NCI-H2227 (cell line): Measurements from ENCODE around the gene DNAH14.

ENCODE experiments used
- DNase-seq: peaks from one replicate; lab custom pipeline; 2025; ENCODE audit not compliant: unreplicated experiment; lab: John Stamatoyannopoulos, UW

The DNAH14 gene

DNA sequence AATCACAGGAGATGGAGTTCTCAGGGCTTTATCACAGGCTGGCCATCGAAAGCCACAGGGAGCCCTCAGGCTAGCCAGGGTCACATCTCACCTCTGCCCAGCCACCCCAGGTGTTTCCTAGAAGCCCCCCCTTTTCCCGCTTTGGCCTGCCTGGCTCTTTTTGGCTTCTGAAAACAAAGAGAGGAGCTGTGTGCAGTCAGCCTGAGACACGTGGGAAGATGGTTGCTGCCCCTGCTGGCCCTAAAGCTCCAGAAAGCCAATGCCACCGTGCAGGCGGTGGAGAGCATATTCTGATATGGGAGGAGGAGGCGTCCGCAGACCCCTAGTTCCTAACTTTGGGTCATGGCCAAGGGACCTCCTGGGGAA lies 517.1 kb downstream of the DNAH14 start:
- no peak for DNase-seq

DNA sequence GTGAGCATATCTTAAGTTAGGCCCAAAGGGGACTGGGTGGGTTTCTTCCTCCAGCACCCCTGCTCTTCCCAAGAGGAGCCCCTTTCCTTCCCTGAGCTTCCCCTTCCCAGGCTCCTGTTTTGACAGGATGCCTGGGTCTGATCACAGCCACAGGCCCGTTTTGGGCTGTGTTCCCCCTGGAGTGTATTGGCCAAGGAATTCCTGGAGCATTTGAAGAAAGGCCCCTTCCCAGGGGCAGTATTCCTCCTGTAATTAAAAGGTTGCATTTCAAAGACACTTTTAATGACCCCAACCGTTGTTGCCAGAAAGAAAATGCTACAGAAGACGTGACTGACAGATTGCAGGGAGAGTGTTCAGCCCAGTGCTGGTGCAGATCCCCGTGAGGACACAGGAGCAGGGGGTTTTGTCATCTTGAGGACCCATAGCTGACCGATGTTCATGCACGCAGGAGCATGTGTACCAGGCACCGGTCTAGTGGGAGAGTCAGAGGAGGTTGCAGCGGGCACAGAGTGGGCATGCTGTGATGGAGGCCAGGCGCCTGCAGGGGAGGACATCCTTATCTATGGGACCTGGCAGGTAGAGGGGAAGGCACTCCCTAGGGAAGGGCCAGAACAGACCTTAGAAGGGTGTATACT lies 517.6 kb downstream of the DNAH14 start:
- DNase-seq = no peak

DNA sequence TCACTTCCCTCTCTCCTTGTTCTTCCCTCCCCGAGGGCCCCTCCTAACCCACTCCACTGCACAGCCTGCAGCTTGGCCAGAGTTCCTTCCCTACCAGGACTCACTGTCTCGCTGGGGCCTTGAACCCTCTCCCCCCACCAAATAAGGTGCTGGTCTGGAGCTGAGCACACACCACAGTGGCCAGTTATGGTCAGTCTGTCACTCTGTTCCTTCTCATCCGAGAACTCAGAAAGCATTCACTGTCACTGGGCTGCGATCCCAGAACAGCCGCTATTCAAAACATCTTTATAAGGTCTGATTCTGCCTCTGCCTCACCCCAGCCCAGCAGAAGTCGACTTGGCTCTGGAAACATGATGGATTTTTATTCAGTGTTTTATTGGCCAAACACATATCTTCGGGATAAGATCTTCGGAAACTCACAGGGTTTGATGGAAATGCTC lies 518.2 kb downstream of the DNAH14 start:
- DNase-seq = no peak

DNA sequence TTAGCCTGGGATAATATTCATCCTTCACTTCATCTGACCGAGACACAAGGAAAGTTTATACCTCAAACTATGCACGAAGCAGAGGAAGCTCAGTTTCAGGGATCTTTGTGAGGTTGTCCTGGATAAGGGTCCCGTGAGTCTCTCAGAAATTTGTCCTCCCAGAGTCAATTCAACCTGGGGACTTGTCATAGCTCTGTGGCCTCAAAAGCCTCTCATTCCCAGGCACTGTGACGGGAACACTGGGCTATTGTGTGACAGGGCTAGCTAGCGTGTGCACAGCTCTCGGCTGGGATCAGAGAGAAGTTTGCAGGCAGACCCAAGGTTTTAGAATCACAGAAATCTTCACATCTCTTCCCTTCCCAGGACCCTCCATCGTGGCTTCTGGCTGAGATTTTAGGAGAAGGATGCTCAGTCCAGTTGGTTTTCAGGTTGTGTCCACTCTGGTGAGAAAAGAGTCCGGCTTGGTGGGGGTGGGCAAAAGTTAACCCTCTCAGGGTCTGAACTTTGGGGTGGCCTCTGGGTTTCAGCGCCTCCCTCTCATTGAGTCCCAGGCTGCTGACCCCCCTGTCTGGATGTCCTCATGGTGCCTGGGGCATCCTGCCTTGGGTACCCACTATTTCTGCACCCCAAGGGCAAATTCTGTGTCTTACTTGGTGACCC lies 518.8 kb downstream of the DNAH14 start:
- DNase-seq = no peak
